ENCODE data around the gene PPP1R12C. TPM values are rescaled to one million over a fixed set of nuclear protein-coding genes. Genes with fewer than 3 reads are reported as not detected.

The PPP1R12C gene
- total RNA-seq, 1 experiment from 2014 or later: 92.3 TPM

DNA sequence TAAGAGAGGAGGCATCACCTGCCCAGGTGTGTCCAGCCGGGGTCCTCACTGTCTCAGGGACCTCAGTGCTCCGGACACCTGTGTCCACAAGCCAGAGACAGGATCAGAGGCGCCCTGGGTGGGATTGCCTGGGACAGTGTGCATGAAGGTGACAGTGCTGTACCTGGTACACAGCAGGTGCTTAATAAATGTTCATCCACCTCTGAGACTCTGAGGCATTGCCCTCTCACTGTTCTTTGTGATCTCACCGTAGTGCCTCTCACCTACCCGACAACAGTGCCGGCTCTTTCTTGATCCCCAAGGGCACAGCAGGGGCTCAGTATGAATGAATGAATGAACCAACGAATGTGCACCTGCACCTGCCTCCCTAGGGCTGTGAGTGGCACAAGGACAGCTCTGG is 63.7 kb downstream of the PPP1R12C start (continued):
- TF ChIP-seq, protein P1, sequence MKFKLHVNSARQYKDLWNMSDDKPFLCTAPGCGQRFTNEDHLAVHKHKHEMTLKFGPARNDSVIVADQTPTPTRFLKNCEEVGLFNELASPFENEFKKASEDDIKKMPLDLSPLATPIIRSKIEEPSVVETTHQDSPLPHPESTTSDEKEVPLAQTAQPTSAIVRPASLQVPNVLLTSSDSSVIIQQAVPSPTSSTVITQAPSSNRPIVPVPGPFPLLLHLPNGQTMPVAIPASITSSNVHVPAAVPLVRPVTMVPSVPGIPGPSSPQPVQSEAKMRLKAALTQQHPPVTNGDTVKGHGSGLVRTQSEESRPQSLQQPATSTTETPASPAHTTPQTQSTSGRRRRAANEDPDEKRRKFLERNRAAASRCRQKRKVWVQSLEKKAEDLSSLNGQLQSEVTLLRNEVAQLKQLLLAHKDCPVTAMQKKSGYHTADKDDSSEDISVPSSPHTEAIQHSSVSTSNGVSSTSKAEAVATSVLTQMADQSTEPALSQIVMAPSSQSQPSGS (CRISPR knock-in tag; IDR thresholded peaks at IDR 0.05; ENCODE audit: borderline replicate concordance, low read depth): no peak
- TF ChIP-seq, protein P2, sequence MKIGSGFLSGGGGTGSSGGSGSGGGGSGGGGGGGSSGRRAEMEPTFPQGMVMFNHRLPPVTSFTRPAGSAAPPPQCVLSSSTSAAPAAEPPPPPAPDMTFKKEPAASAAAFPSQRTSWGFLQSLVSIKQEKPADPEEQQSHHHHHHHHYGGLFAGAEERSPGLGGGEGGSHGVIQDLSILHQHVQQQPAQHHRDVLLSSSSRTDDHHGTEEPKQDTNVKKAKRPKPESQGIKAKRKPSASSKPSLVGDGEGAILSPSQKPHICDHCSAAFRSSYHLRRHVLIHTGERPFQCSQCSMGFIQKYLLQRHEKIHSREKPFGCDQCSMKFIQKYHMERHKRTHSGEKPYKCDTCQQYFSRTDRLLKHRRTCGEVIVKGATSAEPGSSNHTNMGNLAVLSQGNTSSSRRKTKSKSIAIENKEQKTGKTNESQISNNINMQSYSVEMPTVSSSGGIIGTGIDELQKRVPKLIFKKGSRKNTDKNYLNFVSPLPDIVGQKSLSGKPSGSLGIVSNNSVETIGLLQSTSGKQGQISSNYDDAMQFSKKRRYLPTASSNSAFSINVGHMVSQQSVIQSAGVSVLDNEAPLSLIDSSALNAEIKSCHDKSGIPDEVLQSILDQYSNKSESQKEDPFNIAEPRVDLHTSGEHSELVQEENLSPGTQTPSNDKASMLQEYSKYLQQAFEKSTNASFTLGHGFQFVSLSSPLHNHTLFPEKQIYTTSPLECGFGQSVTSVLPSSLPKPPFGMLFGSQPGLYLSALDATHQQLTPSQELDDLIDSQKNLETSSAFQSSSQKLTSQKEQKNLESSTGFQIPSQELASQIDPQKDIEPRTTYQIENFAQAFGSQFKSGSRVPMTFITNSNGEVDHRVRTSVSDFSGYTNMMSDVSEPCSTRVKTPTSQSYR (CRISPR knock-in tag; IDR thresholded peaks at IDR 0.05): no peak
- TF ChIP-seq RELA (CRISPR knock-in tag; IDR thresholded peaks at IDR 0.05; ENCODE audit: borderline replicate concordance): no peak
- no peak for TF ChIP-seq KAT7 (CRISPR knock-in tag; IDR thresholded peaks at IDR 0.05; ENCODE audit: borderline replicate concordance)
- TF ChIP-seq HMGA2 (CRISPR knock-in tag; IDR thresholded peaks at IDR 0.05): no peak
- TF ChIP-seq, protein P3, sequence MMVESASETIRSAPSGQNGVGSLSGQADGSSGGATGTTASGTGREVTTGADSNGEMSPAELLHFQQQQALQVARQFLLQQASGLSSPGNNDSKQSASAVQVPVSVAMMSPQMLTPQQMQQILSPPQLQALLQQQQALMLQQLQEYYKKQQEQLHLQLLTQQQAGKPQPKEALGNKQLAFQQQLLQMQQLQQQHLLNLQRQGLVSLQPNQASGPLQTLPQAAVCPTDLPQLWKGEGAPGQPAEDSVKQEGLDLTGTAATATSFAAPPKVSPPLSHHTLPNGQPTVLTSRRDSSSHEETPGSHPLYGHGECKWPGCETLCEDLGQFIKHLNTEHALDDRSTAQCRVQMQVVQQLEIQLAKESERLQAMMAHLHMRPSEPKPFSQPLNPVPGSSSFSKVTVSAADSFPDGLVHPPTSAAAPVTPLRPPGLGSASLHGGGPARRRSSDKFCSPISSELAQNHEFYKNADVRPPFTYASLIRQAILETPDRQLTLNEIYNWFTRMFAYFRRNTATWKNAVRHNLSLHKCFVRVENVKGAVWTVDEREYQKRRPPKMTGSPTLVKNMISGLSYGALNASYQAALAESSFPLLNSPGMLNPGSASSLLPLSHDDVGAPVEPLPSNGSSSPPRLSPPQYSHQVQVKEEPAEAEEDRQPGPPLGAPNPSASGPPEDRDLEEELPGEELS (CRISPR knock-in tag; IDR thresholded peaks at IDR 0.05): no peak

DNA sequence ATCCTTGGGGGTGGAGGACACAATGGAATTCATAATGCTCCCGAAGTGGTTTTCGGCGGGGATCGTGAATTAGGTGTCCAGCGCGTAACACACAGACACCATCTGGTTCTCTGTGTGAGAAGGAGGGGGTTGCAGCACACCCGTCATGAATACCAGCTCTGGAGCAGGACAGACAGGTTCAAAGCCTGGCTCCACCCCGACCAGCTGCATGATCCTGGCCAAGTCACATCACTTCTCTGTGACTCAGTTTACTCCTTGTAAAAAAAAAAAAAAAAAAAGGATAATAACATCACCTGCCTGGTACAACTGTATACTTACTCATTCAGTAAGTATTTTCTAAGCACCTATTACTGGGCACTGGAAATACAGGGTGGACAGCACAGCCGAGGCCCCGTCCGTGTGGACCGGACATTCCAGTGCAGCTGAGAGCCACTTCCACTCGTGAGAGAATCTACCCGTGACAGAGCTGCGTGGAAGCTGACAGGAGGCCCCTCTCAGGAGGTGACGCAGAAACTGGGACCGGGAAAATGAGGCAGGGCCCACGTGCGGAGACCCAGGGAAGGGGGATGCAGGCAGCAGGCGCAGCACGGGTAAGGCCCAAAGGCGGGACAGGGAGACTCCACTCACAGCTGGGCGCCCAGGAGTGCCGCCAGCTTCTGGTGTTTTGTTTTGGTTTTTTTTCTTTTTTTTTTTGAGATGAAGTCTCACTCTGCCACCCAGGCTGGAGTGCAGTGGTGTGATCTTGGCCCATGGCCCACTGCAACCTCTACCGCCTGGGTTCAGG is 66.5 kb downstream of the PPP1R12C start:
- DNase-seq (ENCODE audit: low spot score): no peak
- Mint-ChIP-seq H3K9me3 (no peaks in the 10 kb centered on the region), H3K4me3 (no peak overlapping the region), H3K36me3 (peaks cover 66% of the 10 kb centered on the region), H3K27ac (no peak overlapping the region), H3K27me3 (ENCODE audit: low read depth) (no peaks in the 10 kb centered on the region), H3K4me1 (no peaks in the 10 kb centered on the region)
- ChIA-PET POLR2A (no interaction called here), CTCF (interaction anchor here (1.1 kb wide), 1 partner anchor 169 kb away, joined by 3 read pairs; no protein-coding TSS in a partner anchor)
- no peak for ATAC-seq
- TF ChIP-seq FOXJ3 (CRISPR knock-in tag; IDR thresholded peaks at IDR 0.05; ENCODE audit: borderline replicate concordance): no peak
- TF ChIP-seq EMX1 (CRISPR knock-in tag; IDR thresholded peaks at IDR 0.05): no peak
- no peak for TF ChIP-seq TCF7 (CRISPR knock-in tag; IDR thresholded peaks at IDR 0.05; ENCODE audit: low read depth)
- TF ChIP-seq ZNF416 (CRISPR knock-in tag; IDR thresholded peaks at IDR 0.05): no peak
- TF ChIP-seq MYBL2 (CRISPR knock-in tag; IDR thresholded peaks at IDR 0.05): no peak
- TF ChIP-seq, protein P4, sequence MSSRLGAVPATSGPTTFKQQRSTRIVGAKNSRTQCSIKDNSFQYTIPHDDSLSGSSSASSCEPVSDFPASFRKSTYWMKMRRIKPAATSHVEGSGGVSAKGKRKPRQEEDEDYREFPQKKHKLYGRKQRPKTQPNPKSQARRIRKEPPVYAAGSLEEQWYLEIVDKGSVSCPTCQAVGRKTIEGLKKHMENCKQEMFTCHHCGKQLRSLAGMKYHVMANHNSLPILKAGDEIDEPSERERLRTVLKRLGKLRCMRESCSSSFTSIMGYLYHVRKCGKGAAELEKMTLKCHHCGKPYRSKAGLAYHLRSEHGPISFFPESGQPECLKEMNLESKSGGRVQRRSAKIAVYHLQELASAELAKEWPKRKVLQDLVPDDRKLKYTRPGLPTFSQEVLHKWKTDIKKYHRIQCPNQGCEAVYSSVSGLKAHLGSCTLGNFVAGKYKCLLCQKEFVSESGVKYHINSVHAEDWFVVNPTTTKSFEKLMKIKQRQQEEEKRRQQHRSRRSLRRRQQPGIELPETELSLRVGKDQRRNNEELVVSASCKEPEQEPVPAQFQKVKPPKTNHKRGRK (CRISPR knock-in tag; IDR thresholded peaks at IDR 0.05; ENCODE audit: borderline replicate concordance): no peak
- TF ChIP-seq, protein P5, sequence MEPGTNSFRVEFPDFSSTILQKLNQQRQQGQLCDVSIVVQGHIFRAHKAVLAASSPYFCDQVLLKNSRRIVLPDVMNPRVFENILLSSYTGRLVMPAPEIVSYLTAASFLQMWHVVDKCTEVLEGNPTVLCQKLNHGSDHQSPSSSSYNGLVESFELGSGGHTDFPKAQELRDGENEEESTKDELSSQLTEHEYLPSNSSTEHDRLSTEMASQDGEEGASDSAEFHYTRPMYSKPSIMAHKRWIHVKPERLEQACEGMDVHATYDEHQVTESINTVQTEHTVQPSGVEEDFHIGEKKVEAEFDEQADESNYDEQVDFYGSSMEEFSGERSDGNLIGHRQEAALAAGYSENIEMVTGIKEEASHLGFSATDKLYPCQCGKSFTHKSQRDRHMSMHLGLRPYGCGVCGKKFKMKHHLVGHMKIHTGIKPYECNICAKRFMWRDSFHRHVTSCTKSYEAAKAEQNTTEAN (CRISPR knock-in tag; IDR thresholded peaks at IDR 0.05): no peak
- no peak for TF ChIP-seq JAZF1 (CRISPR knock-in tag; IDR thresholded peaks at IDR 0.05)

Measured in WTC11 (cell line).